HUDEP-2 (cell line): ENCODE results near the gene CNRIP1.

ENCODE experiments used
- DNase-seq, 76 experiments: peaks; one replicate each; lab custom pipeline; 2025; ENCODE audit not compliant: unreplicated experiment in 76 of 76; lab: John Stamatoyannopoulos, UW

Gene CNRIP1

DNA sequence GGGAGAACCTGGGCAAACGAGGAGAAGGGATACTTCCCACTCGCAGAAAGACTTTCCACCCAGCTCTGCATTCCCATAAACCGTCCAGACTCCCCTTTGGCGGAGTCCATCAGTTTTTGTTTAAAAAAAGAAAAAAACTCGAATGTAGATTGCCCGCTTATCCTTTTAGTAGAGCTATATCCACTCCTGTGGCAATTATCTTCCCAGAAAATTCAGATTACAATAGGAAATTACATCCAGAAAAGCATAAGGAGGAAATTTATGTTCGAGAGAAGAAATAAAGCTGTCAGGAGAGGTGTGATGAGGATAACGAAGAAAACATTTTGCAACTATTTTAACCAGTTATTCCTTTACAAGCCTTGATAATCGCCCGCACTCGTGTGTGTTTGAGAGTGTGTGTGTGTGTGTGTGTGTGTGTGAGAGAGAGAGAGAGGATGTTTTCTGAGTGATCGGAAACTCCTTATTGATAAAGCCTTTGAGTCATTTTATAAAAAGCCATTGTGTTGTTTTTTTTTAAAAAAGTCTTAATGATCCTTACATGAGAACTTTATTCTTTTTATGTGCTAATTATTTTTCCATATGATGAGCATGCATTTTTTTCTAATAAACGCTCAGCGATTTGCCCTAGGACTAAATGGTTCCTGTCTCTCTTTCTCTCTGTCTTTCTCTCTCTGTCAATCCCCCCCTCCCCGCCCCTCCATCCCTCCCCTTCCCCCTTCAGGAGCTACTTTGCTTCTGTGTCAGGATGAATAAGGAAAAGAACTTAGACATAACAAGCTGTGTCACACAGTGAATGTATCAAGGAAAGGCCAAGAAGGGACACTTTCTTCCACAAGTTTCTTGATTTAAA is 66.3 kb downstream of the CNRIP1 start:
- peak in 19 of 76 experiments; percentile 3 to 57 (median 28) for DNase-seq

DNA sequence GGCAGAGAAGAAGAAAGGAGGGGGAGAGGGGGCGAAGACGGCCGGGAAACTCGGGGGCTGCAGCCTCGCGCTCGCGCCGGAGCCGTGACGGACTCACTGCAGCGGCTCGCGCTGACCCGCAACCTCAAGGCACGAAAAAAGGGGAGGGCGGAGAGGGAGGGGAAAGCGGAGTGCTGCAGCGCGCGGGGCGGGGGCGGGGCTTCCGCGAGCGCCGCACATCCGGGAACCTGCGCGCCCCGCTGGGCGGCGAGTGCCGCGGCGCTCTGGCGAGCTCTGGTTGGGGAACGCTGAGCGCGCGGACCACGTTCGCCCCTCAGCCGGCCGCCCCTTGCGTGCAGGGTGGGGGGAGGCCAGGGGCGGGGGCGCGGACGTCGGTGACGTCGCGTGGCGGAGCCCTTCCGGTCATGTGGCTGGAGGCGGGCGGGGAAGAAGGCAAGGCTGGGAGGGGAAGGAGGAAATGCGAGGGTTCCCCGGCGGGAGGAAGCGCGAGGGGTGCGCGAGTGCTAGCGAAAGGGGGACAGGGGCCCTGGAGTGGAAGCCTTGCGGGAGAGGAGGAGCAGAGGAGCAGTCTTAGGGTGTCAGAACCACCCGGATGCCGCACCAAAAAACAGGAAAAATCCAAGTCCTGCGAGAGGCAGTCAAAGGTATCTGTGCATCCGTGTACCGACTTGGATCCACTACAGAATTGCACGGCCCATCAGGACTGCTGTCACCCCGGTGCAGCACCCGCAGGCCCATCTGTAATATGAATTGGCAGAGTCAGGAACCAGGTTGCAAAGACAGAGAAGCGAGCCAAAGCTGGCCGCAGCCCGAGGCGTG is 67.1 kb downstream of the CNRIP1 start, which contains the start of gene PPP3R1:
Gene PPP3R1, minus strand, starts transcription at position 133 of the 819 bp plus-strand sequence. CDS start 405 bp downstream, outside the sequence.
- DNase-seq = peak; percentile 24 to 96 (median 90)

DNA sequence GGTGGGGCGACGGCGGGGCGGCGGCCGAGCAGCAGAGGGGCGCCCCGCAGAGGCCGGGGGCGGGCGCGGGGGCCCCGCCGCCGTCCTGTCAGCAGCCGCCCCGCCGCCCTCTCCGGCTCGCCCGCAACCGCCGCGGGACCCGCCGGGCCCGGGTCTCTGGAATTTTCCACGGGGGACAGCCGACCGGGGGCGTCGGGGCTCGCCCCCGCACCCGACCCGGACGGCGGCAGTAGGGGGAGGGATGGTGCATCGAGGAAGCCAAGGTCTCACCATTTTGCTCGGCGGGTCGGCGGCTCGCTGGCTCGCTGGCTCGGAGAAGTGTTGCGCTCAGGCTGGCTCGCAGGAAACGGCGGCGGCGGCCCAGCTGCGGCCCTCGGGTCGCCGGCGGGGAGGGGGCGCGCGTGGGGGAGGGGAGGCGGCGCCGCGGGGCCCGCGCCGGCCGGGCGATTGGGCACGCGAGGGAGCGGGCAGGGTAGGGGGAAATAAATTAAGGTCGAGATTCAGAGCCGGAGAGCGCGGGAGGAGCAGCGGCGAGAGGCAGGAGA is 67.8 kb downstream of the CNRIP1 start:
- peak in 3 of 76 experiments; percentile 10 to 31 (median 26) for DNase-seq

DNA sequence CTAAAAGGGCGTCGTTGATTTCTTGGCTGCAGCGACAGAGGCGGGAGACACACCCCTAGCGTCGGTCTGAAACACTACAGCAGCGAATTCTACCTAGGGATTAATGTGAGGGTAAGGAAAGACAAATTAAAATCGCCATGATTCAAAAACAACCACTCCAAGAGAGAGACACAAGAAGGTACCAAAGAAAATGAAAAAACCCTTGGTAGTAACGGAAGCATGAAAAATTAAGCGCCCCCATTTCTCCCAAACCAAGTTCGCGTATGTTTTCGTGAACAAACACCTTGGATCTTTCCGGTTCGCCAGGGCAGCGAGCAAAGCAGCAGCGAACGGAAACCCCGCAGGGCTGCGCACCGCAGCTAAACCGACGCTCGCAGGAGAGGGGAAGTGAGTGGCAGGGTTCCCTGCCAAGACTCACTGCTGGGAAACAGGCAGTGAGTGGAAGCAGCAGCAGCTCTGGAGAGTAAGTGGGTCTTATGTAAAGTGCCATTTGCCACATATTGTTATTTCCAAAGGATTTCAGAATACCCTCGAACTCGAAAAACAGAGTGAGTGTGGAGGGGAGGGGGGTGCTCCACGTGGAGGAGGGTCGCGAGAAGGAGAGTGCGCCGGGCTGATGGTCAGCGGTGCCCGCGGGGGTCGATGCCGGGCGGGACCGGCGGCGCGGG is 68.4 kb downstream of the CNRIP1 start:
- DNase-seq = peak in 72 of 76 experiments; percentile 13 to 83 (median 60)

DNA sequence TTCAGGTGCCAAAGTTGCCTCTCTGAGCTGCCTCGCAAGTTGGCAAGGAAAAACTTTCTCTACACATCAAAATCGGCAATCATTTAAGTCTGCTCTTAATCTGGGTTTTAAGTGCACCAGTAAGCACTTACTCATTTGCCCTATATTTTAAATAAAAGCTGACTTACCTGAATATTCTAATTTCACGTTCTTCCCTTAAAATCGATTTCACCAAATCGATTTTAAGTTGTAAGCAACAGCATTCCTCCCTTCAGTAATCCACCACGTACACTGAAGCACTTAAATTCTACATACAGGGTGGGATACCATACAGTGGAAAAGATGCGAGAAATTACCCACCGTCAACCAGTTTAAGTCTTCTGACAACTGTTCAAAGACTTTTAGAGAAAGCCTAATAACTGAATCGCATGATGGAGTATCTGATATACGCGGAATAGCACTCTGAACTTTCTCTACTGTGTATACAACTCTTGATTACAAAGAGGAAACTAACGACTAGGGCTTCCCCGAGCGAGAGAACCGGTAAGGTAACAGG is 69.0 kb downstream of the CNRIP1 start:
- DNase-seq = no peak

DNA sequence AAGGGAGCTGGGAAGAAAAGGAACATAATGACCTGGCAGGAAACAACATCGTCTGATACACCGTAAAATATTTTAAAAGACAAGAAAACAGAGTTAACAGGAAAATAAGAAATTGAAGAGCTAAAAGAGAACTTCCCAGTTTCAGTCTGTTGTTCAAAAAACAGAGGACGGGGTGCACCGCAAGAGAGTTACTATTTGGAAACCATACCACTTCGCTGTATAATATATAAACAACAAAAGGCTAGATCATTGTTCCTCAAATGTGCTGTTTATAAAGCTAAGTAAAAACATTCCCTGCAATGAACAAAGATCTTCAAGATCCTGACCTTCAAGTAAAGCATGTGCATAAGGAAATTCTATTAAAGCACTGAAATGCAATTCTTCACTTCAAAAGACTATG is 69.6 kb downstream of the CNRIP1 start:
- no peak for DNase-seq

DNA sequence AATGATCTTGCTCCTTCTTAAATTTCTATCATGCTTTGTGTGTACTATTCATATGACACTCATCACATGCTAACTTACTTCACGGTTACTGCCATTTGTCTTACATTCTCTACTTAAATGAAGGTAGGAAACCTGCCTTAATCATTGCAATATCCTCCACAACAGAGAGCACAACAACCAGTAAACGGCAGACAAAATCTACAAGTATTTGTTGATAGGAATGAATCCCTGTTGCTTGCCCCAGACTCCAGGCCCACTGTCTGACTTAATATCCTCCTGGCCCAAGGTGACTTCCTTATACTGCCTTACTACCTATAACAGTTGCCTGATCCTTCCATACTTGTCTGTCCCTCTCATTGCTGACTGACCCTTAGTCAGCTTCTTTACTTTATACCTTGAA is 70.9 kb downstream of the CNRIP1 start:
- DNase-seq = no peak

DNA sequence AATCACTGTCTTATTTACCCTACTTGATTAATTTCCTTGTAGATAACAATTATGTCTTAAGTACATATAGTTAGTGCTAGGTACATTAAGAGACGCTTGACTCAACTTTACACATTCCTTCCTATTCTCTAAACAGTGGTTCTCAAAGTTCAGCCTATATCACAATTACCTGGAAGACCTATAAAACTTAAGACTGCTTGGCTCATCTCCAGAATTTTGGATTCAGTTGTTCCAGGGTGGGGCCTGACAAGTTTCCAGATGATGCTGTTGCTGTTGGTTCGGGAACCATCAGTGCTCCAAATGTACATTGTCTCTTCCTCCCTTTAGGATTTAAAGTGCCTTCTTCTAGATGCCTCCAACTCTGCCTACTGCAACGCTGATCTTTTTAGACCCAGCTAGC is 71.4 kb downstream of the CNRIP1 start:
- peak in 10 of 76 experiments; percentile 1 to 23 (median 16) for DNase-seq

DNA sequence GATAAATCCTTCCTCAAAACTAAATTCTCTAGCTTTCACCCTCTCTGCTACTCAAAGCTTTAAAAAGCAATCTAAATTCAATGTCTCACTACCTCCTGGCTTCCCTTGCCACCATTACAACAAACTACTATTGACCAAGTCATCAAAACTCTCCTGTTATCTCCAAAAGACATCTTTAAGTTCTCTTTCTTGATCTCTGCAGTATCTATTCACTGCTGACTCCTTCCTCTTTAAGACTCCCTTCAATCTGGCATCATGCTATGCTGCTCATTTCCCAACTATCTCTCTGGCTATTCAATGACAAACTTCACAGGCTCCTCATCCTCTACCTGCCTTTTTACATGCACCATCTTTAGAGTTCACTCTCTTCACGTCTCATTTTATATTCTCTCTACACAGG is 73.4 kb downstream of the CNRIP1 start:
- DNase-seq = peak in 1 of 76 experiments; percentile 26

DNA sequence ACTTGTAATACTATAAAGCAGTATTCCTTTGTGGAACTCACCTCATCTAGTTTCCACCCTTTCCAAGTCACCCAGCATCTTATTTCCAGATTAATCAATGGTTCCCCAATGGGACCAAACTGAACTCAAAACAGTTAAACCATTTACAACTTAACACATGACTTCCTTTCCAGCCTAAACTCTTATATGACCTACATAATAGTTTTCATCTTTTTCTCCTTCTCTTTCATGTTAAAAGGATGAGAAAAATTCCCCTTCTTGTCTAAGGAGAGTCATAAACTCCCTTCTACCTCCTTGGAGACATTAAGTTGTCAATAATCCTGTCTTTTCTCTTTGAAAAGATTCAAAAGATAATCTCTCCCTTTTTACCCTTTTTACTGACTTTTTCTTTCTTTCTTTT is 74.1 kb downstream of the CNRIP1 start:
- DNase-seq = no peak

DNA sequence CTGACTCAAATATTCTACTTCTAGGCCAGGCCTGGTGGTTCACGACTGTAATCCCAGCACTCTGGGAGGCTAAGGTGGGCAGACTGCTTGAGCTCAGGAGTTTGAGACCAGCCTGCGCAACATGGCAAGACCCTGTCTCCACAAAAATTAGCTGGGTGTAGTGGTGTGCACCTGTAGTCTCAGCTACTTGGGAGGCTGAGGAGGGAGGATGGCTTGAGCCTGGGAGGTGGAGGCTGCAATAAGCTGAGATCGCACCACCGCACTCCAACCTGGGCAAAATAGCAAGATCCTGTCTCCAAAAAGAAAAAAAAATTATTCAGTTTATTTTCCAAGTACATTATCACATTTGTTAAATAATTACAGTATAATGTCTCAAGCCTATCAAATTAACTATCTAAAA is 74.7 kb downstream of the CNRIP1 start:
- no peak for DNase-seq

DNA sequence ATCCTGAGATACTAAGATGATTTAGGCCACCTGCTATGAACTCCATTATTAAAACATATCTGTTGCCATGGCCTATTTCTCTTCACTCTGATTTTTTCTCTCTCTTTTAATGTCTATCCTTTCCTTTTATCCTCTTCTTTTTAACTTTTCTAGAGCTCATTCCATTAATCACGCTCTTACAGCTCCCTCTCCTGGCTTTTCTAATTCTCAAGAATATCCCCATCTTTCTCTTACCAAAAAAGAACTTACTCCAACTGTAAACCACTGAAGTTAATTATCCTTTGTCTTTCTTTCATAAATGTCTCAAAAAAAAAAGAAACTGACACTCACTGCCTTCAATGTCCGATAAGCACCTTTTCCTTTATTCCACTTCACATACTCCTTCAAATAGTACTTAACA is 75.3 kb downstream of the CNRIP1 start:
- no peak for DNase-seq
